Measurements from ENCODE around the gene MTM1.

The MTM1 gene

DNA sequence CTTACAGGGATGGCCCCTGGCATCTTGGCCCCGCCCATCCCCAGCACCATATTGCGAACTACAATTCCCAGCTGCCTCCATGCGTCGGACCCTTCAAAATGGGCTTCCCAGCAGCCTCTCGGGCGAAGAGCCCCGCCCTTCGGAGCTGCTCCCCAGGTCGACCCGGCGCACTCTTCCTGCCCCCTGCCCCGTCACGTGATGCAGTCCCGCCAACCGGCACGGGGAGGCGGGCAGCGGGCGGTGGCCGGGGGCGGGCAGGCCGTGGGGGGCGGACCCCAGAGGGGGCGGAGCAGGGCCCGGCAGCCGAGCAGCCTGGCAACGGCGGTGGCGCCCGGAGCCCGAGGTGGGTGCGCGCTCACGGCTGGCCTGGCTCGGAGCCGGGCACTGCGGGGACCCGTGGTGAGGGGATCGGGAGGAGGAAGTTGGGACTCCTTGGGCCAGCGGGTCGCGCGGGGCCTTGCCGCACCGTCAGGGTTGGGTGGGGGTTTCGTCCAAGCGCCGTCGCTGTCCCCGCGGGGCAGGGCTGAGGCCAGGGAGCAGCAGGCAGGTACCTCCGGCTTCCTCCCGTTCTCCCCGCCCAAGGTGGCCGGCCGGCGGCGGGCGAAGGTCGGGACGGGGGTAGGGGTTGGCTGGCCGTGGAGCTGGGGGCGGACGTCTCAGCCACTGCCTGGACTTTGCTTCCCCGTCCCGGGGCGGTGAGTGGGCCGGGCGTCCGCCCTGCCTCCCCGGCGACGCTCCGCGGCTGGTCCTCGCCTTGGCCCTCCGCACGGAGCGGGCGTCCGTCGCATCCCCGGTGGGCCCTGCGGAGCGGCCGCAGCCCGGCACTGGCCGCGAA lies at the start of gene MTM1:
Gene MTM1 (plus strand): TSS at position 302 of the 835 bp plus-strand sequence. CDS start 23,994 bp downstream, outside the sequence.
- DNase-seq, result peak; percentile 85

- DNase-seq, result no peak
Measured at GRCh38 chrX:150522494-150522893, 45.9 kb upstream of the MTM1 start.

- DNase-seq, result no peak
Measured at GRCh38 chrX:150525061-150525919, 43.1 kb upstream of the MTM1 start.

GRCh38 chrX:150526692-150527091 lies 41.7 kb upstream of the MTM1 start:
- DNase-seq, result no peak

DNA sequence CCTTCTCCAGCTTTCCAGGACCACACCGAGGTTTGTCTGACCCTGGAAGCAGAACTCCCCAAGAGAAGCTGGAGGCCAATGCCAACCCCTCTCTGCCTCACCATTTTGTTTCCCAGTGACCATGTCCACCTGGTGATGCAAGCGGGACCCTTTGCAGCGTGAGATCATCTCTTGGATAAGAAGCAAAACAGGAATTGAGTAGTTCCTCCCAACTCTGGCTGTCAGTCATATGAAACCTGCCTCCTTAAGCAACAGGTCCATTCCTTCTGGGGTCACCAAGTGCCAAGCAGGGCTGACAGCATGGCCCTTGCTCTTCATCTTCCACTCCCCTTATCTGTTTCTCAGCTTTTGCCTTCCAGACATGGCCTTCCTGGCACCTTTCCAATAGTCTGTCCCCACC lies 41.3 kb upstream of the MTM1 start:
- DNase-seq, result no peak

DNA sequence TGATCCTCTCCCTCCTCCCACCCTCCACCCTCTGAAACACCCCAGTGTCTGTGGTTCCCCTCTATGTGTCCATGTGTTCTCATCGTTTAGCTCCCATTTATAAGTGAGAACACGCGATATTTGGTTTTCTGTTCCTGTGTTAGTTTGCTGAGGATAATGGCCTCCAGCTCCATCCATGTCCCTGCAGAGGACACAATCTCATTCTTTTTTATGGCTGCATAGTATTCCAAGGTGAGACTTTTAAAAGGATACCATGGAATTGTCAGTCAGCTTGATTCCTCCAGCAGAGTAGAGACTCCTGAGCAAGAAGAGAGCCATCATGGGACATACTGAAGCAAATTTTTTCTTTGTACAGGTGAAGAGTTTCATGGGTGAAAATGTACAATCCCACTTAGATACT lies 38.8 kb upstream of the MTM1 start:
- DNase-seq, result no peak

DNA sequence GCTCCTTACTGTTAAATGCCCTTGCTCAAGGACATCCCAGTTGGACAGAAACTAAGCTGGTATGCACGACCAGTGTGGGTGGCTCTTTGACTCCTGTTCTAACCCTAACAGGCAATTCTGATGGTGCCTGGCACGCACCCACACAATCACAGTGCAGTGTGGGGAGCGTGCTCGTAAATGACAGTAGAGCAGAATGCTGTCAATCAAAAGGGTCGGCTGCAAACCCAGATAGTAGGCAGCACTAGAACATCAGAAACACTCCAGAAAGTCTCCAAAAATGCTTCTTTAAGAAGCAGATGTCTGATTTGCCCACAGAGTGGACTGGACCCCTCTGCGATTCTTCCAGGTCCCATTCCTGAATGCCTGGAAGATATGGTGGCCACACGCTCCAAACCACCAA lies 37.6 kb upstream of the MTM1 start:
- no peak for DNase-seq

DNA sequence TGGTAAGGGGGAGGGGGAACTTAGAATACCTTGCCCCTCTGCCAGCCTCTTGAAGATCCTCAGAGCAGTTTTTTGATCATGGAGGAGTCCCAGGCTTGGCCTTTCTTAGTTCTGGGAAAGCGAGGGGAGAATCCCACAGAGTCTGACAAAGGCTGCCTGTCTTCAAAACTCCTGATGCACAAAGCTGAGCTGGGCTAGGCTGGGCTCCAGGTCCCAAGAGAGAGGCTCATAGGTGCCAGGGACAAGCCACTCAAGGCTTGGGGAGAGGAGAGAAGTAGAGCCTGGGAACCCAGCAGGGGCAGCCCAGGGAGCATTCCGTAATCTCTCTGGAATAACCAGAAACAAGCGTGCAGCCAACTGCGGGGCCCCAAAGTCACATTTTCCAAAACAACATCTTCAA lies 37.0 kb upstream of the MTM1 start:
- DNase-seq, result no peak

GRCh38 chrX:150533863-150534262 lies 34.6 kb upstream of the MTM1 start:
- DNase-seq, result no peak

DNA sequence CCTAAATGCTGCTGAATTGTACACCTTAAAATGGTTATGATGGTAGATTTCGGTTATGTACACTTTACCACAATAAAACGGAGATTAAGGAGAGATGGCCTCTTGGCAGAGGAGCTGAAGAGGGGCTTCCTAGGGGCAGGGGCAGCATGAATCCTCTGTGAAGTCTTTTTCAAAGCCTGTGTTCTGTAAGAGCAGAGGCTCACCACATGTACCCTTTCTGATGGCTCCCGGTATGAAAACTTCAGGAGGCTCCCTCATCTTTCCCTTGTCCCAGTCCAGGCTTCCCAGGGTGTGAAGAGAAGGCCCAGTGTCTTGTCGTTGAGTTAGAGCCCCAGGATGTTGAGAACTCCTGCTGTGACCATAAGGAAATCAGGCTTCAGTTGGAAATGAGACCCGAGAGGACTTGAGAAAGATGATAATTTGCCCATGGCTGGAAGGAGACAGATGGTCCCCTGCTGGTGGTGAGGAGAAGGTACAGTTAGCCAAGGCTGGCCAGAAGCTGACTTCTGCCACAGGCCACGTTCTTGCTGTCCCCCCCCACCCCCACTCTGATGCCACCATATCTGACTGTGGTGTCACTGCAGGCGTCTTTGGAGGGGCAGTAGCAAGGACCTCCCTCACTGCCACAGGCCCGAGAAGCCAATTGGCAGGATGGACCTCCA lies 31.8 kb upstream of the MTM1 start:
- no peak for DNase-seq

- no peak for DNase-seq
Measured at GRCh38 chrX:150537851-150538250, 30.6 kb upstream of the MTM1 start.

- no peak for DNase-seq
Measured at GRCh38 chrX:150540965-150541364, 27.5 kb upstream of the MTM1 start.

DNA sequence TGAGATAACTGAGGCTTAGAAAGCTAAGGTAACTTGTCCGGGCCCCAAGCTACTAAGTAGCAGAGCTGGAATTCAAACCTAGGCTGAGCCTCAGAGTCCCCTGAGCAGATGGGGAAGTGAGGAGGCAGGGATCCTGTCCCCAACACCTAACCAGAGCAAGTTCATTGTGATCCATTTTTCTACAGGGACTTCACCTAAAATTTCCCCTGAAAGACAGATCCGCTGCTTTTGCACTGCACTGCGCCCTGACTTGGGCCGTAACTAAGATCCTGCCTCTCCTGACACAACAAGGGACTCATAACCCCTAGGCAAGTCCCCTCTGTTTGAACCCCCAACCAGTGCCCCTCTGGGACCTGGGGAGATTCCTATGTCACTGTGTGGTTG lies 25.6 kb upstream of the MTM1 start:
- no peak for DNase-seq

DNA sequence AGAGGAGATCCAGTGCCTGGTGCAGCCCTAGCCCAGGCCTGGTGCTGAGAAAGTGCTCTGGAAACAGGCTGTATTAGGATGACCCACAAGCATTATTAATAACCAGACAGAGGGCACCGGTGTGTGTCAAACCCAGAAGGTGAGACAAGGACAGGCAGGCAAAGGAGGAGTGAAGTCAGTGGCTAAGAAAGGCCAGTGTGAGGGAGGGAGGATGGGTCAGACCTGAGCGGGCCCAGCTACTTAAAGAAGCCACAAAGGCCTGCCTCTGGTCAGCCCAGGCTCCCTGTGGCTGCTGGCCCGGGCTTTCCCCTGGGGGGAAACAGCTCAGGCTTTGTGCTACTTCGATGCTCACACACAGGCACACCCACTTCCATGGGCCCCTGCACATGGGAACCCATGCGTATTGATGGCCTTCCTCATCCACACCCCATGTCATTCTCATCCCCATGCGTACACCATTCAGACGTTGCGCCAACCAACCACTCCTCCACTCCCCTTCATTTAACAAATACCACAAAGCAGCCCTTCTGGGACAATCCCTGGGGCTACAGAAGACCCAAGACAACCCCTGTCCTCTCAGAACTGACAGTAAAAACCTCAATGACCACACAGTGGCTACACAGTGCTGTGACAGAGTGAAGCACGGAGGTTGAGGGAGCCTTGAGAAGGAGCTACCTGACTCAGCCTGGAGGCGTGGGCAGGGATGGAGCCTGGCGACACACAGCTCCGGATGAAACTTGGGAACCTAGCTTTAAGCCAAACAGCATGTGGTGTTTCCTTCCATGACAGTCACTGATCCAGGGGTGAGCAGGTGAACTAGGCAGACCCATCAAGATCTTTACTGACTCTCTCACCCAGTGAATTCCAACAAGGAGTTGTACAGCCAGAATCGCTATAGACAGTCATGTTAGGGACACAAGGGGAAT lies 24.9 kb upstream of the MTM1 start:
- no peak for DNase-seq

DNA sequence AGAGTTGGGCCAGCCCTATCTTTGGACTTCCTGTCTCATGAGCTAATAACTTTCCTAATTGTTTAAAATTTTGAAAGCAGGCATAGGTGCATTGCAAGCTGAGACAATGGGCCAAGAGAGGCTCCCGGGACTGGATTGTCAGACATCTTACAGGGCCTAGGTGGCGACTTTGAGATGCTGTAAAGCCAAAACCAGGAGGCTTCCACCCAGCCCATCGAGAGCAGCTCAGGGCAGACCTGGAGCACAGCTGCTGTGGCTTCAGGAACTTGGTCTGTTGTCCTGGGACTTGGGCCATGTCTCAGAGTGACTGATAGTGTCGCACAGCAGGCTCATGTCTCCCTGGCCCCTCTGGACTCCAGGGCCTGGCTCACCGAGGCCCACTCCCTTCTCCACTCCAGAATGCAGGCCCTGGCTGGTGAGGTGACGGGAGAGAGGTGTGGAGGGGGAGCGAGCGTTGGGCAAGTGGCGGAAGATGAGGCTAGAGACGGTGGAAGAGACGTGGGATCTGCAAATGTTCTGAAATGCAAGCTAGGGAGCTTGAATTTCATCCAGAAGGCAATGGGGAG lies 24.1 kb upstream of the MTM1 start:
- DNase-seq, result no peak

- no peak for DNase-seq
Measured at GRCh38 chrX:150544835-150545770, 23.3 kb upstream of the MTM1 start.

GRCh38 chrX:150546711-150547153 lies 21.7 kb upstream of the MTM1 start:
- DNase-seq, result no peak

GRCh38 chrX:150547375-150548115 lies 20.9 kb upstream of the MTM1 start:
- DNase-seq, result no peak

- no peak for DNase-seq
Measured at GRCh38 chrX:150548251-150548650, 20.2 kb upstream of the MTM1 start.

DNA sequence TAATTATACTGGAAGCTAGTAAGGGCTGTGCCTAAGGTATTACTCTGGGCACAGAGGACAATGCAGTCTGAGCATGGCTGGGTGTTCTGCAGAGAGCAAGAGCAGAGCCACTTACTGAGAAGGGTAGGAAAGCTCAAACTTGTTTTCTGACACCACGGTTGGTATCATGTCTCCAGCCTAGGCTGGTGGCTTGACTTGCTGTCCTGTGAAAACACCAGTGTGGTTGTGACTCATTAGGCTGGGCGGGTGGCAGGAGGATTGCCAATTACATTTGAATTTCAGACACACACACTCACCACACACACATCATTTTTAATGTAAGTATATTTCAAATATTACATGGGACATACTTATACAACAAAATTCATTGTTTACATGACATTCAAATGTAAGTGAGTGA lies 19.7 kb upstream of the MTM1 start:
- DNase-seq, result no peak
